ENCODE results near the gene MRPS35.

The MRPS35 gene

DNA sequence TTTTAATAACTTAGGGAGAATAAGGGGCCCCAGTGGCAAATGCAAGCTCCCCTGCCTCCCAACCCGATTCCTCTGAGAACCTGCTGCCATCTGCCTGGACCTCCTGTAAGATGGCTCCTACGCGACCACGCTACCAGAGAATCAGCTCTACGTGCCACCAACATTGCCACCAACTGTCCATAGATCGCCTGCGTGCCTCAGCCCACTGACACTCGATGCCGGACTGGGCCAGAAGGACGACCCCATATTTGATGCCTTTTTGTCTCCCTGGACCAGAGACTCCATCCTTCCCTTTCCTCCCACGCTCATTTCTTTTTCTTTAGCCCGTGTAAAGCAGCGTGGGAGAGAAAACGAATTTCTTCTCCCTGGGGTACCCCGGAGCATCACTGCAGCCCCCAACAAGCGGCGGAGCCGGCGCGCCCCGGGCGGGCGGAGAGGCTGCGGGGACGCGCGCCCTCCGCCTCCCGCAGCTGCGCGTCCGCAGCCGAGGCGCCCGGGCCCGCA lies 68.8 kb downstream of the MRPS35 start:
- peak; percentile 4 for DNase-seq

DNA sequence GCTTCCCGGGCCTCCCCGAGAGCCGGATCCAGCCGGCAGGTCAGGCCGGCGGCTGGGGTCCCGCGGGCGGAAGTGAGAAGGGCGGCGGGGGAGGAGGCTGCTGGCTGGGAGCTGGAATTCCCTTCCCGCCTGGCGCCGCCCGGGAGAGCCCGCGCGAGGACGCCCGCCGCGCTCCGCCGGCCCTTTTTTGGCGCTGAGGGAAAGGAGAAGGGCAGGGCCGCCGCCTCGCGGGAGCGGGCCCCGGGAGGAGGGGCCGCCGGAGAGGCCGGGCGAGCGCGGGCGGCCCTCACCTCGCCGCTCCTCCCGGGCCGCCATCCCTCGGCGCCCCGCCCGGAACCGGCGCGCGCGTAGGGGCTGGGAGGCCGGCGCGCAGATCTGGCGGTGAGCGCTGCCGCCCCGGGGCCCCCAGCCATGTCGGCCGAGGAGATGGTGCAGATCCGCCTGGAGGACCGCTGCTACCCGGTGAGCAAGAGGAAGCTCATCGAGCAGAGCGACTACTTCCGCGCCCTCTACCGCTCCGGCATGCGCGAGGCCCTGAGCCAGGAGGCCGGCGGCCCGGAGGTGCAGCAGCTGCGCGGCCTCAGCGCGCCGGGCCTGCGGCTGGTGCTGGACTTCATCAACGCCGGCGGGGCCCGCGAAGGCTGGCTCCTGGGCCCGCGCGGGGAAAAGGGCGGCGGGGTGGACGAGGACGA lies 69.4 kb downstream of the MRPS35 start, which contains the start of the genes KLHL42 and MANSC4:
Gene KLHL42 (plus strand): TSS at position 314 of the 692 bp plus-strand sequence. CDS start 98 bp downstream, at position 412.
Gene MANSC4 (minus strand): TSS at position 317 of the 692 bp plus-strand sequence. CDS start 8,960 bp downstream, outside the sequence.
- peak; percentile 46 for DNase-seq

DNA sequence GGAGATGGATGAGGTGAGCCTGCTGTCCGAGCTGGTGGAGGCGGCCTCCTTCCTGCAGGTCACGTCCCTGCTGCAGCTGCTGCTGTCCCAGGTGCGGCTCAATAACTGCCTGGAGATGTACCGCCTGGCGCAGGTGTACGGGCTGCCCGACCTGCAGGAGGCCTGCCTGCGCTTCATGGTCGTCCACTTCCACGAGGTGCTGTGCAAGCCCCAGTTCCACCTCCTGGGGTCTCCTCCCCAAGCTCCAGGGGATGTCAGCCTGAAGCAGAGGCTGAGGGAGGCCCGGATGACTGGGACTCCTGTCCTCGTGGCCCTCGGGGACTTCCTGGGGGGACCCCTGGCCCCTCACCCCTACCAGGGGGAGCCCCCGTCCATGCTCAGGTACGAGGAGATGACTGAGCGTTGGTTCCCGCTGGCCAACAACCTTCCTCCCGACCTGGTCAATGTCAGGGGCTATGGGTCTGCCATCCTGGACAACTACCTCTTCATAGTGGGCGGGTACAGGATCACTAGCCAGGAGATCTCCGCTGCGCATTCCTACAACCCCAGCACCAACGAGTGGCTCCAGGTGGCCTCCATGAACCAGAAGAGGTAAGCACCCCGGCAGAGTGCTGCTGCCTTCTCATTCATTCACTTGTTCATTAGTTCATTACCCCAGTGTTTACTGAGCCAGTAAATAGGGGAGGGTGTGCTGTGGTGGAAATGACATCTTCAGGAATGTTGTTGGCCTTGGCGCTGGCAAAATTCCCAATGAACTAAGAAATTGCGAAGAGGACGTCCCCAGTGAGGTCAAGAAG lies 70.2 kb downstream of the MRPS35 start:
- peak; percentile 17 for DNase-seq

DNA sequence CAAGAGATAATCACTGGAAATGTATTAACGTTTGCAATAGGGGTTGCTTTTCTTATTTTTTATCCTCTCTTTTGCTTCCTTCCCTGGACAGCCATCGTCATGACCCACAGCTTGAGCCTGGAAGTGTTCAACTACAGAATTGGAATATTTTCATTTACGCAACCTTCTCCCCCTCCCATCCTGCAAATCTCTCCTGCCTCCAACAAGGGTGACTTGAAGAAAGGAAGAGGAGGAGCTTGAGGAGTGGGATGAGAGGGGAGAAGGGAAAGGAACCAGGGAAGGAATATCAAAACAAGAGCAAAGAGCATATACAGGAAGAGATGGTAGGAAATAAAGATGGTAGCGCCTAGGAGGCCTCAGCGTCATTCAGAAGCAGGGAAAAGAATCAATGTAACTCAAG lies 71.0 kb downstream of the MRPS35 start:
- DNase-seq: no peak

DNA sequence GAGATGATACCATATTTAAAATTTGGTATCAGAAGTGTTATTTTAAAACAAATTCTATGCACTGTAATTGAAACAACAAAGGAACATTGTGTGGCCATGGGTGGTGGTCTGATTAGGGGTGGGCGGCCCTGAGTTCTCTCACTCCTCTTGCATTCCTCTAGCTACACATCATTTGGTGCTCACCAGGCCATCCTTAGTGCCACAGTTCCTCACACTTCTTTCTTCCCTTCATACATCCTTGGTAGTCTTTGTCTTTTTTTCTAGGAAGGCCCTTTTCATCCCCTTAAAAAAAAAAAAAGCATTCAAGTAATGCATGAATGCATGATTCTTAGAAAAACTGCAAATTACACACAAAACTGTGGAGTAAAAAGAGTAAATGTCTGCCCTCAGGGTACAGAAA lies 71.8 kb downstream of the MRPS35 start:
- no peak for DNase-seq

DNA sequence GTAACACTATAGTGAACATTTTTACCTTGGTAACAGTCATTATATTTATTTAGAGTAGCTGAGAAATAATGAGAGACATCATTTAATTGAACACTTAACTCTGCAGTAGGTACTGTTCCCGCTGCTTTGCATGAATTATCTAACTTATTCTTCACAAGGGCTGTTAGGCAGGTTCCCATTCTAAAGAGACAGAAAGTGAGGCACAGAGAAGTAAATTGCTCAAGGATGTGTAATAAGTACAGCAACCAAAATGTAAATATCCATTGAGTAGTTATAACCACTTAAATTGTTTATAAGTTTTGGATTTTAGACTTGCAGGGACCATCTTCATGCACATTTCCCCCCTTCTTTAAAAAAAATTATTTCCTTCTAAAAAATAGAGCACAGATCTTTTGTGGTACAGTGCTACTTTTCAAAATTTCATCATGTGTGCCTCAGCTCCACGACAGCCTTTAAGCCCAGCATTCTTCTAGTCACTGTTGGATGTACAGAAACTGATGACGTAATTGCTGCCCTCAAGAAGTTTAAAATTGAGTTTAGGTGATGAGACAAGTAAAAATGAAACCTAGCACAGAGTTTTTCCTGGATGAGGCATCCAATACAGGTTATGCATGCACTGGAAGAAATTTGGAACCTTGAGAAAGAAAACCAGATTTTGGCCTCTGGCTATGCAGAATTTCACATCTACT lies 75.4 kb downstream of the MRPS35 start:
- DNase-seq: no peak

DNA sequence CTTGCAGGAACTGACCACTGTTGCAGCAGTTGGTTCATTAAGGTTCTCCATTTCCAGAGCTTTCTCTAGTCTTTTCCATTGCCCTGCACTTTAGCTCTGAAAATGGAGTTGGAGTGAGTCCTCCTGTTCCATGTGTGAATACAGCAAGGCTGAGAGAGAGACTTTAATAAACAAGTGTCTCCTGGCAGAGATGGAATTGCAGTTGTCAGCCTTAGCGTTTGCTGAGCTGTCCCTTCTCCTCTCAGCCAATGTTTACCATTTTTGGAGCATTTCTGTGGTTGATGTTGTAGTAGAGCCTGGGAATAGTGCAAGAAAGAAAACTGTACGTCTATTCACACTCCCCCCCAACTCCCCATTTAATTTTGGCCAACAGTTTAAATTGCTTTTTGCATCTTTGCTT lies 76.9 kb downstream of the MRPS35 start:
- DNase-seq: no peak

DNA sequence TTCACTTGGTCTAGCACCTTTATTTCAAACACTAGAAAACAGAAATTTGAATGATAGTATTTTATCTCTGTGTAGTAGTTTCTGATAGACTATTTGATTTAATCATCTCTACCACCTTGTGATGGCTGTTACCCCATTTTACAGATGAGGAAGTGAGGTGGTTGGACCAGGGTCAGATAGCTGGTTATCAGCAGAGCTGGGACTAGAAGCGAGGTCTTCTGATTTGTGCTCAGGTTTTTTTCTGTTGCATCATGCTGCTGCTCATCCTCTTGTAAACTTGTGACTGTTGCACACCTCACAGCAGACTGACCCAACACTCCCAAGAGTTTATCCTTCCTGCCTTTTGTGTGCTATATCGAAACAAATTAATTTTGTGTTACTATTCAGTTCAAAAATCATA lies 79.5 kb downstream of the MRPS35 start:
- no peak for DNase-seq

DNA sequence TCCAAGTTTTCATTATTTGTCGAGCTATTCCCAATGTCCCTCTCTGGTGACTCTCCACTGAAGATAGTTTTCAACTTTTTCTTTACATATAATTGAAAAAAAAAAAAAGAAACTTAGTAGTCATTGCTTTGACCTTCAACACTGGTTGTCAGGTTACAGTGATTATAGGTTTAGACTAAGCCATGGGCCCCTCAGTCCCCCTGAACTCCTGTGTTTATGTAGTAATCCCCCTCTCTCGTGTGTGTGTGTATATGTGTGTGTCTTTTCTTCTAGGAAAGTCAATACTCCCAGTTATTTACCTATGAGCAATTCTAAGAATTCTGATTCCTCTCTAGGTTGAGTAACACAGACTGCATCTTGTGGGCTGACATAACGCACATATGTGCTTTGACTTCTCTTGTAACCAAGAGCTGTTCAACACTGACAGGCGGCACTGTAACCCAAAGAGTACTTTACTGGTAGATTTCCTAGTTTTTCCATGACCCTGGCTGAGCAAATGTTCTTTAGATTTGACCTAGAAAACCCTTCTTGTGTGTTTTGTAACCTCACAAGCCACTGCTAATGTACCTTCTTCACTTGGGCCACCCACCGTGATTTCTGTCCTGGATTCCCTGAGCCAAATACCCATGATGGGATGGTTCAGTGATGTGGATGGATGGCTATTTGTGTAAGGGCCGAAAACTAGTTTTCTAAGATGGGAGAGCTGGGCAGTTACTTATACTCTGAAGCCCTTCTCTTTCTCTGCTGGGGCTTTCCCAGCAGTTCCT lies 84.4 kb downstream of the MRPS35 start:
- DNase-seq: no peak

DNA sequence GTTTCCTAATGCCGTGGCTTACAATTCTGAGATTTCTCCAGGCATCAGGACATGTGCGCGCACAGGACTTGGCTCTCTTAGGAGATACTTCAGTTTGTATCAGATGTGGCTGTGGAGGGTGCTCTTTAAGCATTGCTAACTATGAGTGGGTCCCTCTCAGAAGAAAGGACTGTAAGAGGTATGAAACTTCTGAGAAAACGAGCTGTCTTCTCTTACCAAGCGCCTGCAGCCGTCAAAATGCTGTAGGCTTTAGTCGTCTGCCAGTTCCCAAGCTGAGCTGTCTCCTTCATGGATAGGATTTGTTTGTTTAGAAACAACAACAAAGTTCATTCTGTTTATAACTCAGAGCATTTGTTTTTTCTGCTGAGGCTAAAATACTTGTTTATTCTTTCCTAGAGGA lies 85.5 kb downstream of the MRPS35 start:
- no peak for DNase-seq

DNA sequence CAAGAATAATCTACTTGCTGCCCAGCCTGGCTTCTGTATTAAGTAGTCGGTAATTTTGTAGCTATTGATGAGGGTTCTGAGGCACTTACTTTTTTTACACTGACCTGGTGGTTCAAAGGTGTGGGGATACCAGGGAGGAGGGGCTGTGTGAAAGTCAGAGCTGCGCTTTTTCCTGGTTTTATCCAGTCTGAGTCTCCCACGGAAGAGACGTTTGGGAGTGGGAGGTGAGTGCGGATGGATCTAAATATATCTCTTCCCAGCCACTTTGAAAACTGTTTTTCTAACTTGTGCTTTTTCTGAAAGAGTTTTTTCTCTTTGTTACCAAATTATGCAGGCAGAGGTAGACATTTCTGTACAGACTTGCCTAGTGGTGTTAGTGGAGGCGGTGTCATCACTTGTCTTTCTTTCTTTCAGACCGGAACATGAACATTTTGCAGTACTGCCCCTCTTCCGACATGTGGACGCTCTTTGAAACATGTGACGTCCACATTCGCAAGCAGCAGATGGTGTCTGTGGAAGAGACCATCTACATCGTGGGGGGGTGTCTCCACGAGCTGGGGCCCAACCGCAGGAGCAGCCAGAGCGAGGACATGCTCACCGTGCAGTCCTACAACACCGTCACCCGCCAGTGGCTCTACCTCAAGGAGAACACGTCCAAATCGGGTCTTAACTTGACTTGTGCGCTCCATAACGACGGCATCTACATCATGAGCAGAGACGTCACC lies 86.8 kb downstream of the MRPS35 start:
- no peak for DNase-seq

DNA sequence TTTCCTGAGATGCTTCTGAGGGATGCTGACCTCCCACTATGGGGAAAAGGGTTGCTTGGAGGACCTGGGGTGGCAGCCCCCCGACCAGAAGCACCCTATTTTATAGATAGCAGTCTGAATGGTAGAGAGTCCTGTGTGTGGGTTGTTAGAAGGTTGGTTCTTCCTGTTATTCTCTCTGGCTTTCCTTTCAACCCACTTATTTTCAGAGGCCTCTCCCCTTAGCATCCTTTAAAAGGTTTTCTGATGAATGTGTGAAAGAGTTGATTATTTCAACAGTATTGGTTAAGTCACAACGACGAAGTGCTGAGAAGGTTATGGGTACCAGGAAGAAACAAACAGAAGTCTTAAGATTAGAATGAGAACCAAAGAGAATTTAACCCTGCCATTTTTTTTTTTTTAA lies 90.2 kb downstream of the MRPS35 start:
- no peak for DNase-seq

DNA sequence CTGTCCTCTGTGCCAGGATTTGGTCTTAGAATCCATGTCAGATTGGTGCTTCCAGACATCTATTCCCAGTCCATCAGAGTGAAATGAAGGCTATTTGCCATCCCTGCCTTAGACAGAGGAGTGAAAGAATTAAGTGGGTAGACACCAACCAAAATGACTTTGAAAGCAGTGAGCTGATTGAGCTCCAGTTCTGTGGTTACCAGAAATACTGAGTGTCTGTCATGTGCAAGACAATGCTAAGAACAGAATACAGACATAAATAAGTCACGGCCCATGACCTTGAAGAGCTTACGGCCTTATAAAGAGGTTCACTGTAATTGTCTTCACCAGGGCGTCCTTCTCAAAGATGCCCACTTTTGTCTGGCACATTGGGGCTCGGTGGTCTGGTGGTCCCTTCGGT lies 91.0 kb downstream of the MRPS35 start:
- no peak for DNase-seq

DNA sequence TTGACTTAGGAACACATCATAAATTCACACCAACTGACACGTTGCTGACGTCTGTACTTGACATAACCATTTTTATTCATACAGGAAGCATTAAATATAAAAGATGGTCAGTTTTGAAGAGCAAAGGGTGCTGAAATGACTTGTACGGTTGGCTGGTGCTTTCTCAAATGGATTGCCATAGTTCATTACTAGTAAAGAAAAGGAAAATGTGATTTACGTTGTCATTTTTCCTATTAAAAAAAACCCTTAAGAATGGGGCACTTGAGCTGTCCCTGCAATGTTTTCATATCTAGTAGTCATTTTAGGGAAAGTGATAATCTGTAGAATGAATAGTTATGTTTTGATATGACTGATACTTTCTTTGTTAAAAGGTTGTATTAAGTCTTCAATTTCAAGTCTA lies 91.9 kb downstream of the MRPS35 start:
- no peak for DNase-seq

DNA sequence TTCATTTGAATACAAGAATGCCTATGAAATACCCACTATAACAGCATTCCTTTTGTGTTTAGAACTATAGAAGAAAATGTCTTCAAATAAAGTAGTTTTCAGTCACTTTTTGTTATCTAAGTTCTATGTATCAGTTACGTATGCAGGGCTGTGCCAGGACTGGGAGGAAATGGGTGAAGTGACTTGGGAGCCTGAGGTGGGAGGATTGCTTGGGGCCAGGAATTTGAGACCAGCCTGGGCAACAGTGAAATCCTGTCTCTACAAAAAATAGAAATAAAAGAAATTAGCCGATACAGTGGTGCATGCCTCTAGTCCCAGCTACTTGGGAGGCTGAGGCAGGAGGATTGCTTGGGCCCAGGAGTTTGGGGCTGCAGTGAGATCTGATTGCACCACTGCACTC lies 92.3 kb downstream of the MRPS35 start:
- no peak for DNase-seq

DNA sequence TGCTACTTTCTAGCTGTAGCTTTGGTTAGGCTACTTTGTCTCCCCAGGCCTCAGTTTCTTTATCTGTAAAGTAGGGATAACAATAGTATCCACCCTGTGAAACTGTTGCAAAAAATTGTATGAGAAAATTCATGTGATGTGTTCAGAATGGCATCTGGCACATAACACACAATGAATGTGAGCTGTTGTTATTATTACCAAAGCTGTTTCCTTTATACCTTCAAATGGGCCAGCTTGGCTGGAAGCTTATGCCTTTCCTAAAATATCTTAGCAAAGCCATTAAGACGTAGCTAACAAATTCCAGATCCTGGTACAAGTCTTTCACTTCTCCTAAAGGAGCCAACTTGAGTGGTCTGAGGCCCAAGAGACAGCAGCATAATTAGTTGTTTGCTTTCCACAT lies 94.6 kb downstream of the MRPS35 start:
- no peak for DNase-seq

All from NCI-H510A (cell line).